Measurements from ENCODE around the gene TSHR. TPM values are rescaled to one million over a fixed set of nuclear protein-coding genes. Genes with fewer than 3 reads are reported as not detected.
"Not testable (repeated sequence)": the region's sequence is repeated elsewhere in the genome, so short reads cannot be mapped to it uniquely, and the experiment has no call there.

Gene TSHR
- total RNA-seq, 1 donor from 2014 or later = not detected

GRCh38 chr14:80946797-80947196, 8.6 kb upstream of the TSHR start:
- Mint-ChIP-seq H3K27me3 (ENCODE audit: unreplicated experiment) (no peaks in the 10 kb centered on the region), H3K4me1 (ENCODE audit: unreplicated experiment) (peaks cover 18% of the 10 kb centered on the region), H3K27ac (ENCODE audit: unreplicated experiment) (no peak overlapping the region), H3K36me3 (ENCODE audit: low read depth, unreplicated experiment) (no peaks in the 10 kb centered on the region), H3K9me3 (ENCODE audit: unreplicated experiment) (no peaks in the 10 kb centered on the region), H3K4me3 (ENCODE audit: unreplicated experiment) (no peak overlapping the region)
- no peak for DNase-seq (ENCODE audit: low spot score)
- TF ChIP-seq CTCF (IDR thresholded peaks at IDR 0.05; ENCODE audit: unreplicated experiment) = no peak

GRCh38 chr14:80948291-80948690, 7.1 kb upstream of the TSHR start:
- H3K4me1 Mint-ChIP-seq (ENCODE audit: unreplicated experiment) = peaks cover 9% of the 10 kb centered on the region
- no peak overlapping the region for H3K4me3 Mint-ChIP-seq (ENCODE audit: unreplicated experiment)
- H3K9me3 Mint-ChIP-seq (ENCODE audit: unreplicated experiment) = no peaks in the 10 kb centered on the region
- no peak for TF ChIP-seq CTCF (IDR thresholded peaks at IDR 0.05; ENCODE audit: unreplicated experiment)
- no peaks in the 10 kb centered on the region for H3K36me3 Mint-ChIP-seq (ENCODE audit: low read depth, unreplicated experiment)
- H3K27ac Mint-ChIP-seq (ENCODE audit: unreplicated experiment) = no peak overlapping the region
- no peak for DNase-seq (ENCODE audit: low spot score)
- no peaks in the 10 kb centered on the region for H3K27me3 Mint-ChIP-seq (ENCODE audit: unreplicated experiment)

- Mint-ChIP-seq H3K27me3 (ENCODE audit: unreplicated experiment) (no peaks in the 10 kb centered on the region), H3K4me1 (ENCODE audit: unreplicated experiment) (peaks cover 2% of the 10 kb centered on the region), H3K27ac (ENCODE audit: unreplicated experiment) (no peak overlapping the region), H3K9me3 (ENCODE audit: unreplicated experiment) (no peaks in the 10 kb centered on the region), H3K4me3 (ENCODE audit: unreplicated experiment) (no peak overlapping the region), H3K36me3 (ENCODE audit: low read depth, unreplicated experiment) (no peaks in the 10 kb centered on the region)
- no peak for DNase-seq (ENCODE audit: low spot score)
- TF ChIP-seq CTCF (IDR thresholded peaks at IDR 0.05; ENCODE audit: unreplicated experiment) = no peak
These were observed 3.9 kb upstream of the TSHR start for GRCh38 chr14:80951491-80951890.

- H3K27me3 Mint-ChIP-seq (ENCODE audit: unreplicated experiment); DNase-seq (ENCODE audit: low spot score); H3K9me3 Mint-ChIP-seq (ENCODE audit: unreplicated experiment); H3K4me3 Mint-ChIP-seq (ENCODE audit: unreplicated experiment); H3K36me3 Mint-ChIP-seq (ENCODE audit: low read depth, unreplicated experiment); H3K27ac Mint-ChIP-seq (ENCODE audit: unreplicated experiment): not testable (repeated sequence)
- peaks cover 12% of the 10 kb centered on the region for H3K4me1 Mint-ChIP-seq (ENCODE audit: unreplicated experiment)
These were observed 2.2 kb upstream of the TSHR start for GRCh38 chr14:80953211-80953610.

- no peaks in the 10 kb centered on the region for H3K36me3 Mint-ChIP-seq (ENCODE audit: low read depth, unreplicated experiment)
- no peaks in the 10 kb centered on the region for H3K9me3 Mint-ChIP-seq (ENCODE audit: unreplicated experiment)
- no peak overlapping the region for H3K27ac Mint-ChIP-seq (ENCODE audit: unreplicated experiment)
- peaks cover 1% of the 10 kb centered on the region for H3K27me3 Mint-ChIP-seq (ENCODE audit: unreplicated experiment)
- peak; percentile 83 for DNase-seq (ENCODE audit: low spot score)
- H3K4me1 Mint-ChIP-seq (ENCODE audit: unreplicated experiment) = peaks cover 12% of the 10 kb centered on the region
- peak overlapping the region; percentile 81 for H3K4me3 Mint-ChIP-seq (ENCODE audit: unreplicated experiment)
- TF ChIP-seq CTCF (IDR thresholded peaks at IDR 0.05; ENCODE audit: unreplicated experiment) = peak; percentile 71
These were observed 628 bp upstream of the TSHR start for GRCh38 chr14:80954687-80955299.
